Endothelial cell of umbilical vein (primary cell): ENCODE measurements around the gene ARSB. TPM values are rescaled to one million over a fixed set of nuclear protein-coding genes. Genes with fewer than 3 reads are reported as not detected.

Source experiments
- BruUV-seq: library from RNA; stranded (reverse); fragments of 400-500 nt; replicated peaks from 2 replicates; lab custom pipeline; 2021; lab: Mats Ljungman, UMichigan
- CTCF ChIA-PET: fragments of 300-600, 350-600 bp; sonication (Branson Sonifier 250); formaldehyde crosslinking; loops from one replicate; lab custom pipeline; 2021; ENCODE audit warnings: antibody characterized with exemption, inconsistent platforms; lab: Charles Lee
- POLR2A ChIA-PET: fragments of 300-600, 350-600 bp; sonication (Branson Sonifier 250); formaldehyde crosslinking; loops from one replicate; lab custom pipeline; 2021; ENCODE audit warnings: antibody characterized with exemption, inconsistent platforms; lab: Charles Lee
- DNase-seq: peaks from one replicate; pipeline ENCODE4 v3.0.0-alpha.2; 2011; ENCODE audit warnings: low read depth, low spot score
- FAIRE-seq: peaks from 2 replicates; lab custom pipeline; 2011; peaks lifted over from hg19 to GRCh38; lab: Jason Lieb, UNC
- H2AFZ ChIP-seq: 2 replicates; pipeline ENCODE4 v1.6.0; 2012; ENCODE audit warnings: low read depth, low read length, control low read depth, inconsistent platforms
- H3K27ac ChIP-seq: 2 replicates; pipeline ENCODE4 v1.5.1; 2011; ENCODE audit warnings: low read depth, mild to moderate bottlenecking, control low read depth, low read length, moderate library complexity; ENCODE audit not compliant: insufficient read depth
- H3K27me3 ChIP-seq, 2 experiments: 2 replicates each; pipeline versions ENCODE4 v1.6.0 to v1.6.1; 2011; ENCODE audit warnings: low read length in 2 of 2, mixed read lengths in 1 of 2; ENCODE audit not compliant: control insufficient read depth in 2 of 2, insufficient read depth in 2 of 2
- H3K36me3 ChIP-seq, 2 experiments: 2 replicates in 1 of 2; 3 replicates in 1 of 2; pipeline ENCODE4 v1.5.1; 2011; ENCODE audit warnings: low read length in 2 of 2, mild to moderate bottlenecking in 1 of 2, moderate library complexity in 1 of 2; ENCODE audit not compliant: control insufficient read depth in 2 of 2, insufficient read depth in 2 of 2; ENCODE audit errors: extremely low read depth in 1 of 2
- H3K4me1 ChIP-seq: 3 replicates; pipeline ENCODE4 v1.5.1; 2011; ENCODE audit warnings: mild to moderate bottlenecking, low read length; ENCODE audit not compliant: control insufficient read depth, insufficient read depth; ENCODE audit errors: extremely low read depth
- H3K4me2 ChIP-seq: 2 replicates; pipeline ENCODE4 v1.6.1; 2011; ENCODE audit warnings: low read length, control low read depth, mixed read lengths; ENCODE audit not compliant: insufficient read depth
- H3K4me3 ChIP-seq, 3 experiments: fragments of 200-600 bp in 1 of 3; sonication (generic), shearing (Covaris generic) in 1 of 3; replicated peaks in 1 of 3; 2 replicates each; pipeline ENCODE4 v1.5.1; 2011 to 2016; ENCODE audit warnings: control low read depth in 3 of 3, low read length in 3 of 3, mild to moderate bottlenecking in 2 of 3, inconsistent platforms in 1 of 3, low read depth in 1 of 3, moderate library complexity in 1 of 3; ENCODE audit not compliant: insufficient read depth in 1 of 3
- H3K79me2 ChIP-seq: 2 replicates; pipeline ENCODE4 v1.6.0; 2012; ENCODE audit warnings: low read length, inconsistent platforms; ENCODE audit not compliant: control insufficient read depth, insufficient read depth
- H3K9ac ChIP-seq: replicated peaks from 2 replicates; pipeline ENCODE3; 2011; ENCODE audit warnings: low read length, control low read depth; ENCODE audit not compliant: insufficient read depth; ENCODE audit errors: extremely low read depth
- H3K9me1 ChIP-seq: replicated peaks from 3 replicates; pipeline ENCODE4 v1.6.0; 2011; ENCODE audit warnings: mild to moderate bottlenecking, low read length; ENCODE audit not compliant: control insufficient read depth, insufficient read depth; ENCODE audit errors: extremely low read depth
- H3K9me3 ChIP-seq: replicated peaks from 2 replicates; pipeline ENCODE4 v1.5.1; 2012; ENCODE audit warnings: low read length, inconsistent platforms; ENCODE audit not compliant: control insufficient read depth, insufficient read depth
- H4K20me1 ChIP-seq: replicated peaks from 2 replicates; pipeline ENCODE3; 2011; ENCODE audit warnings: mild to moderate bottlenecking, low read length; ENCODE audit not compliant: control insufficient read depth, insufficient read depth; ENCODE audit errors: extremely low read depth
- EZH2 ChIP-seq: IDR thresholded peaks from 2 replicates; pipeline ENCODE4 v1.6.1; 2012; ENCODE audit warnings: borderline replicate concordance, low read depth, mild to moderate bottlenecking, moderate library complexity, low read length, inconsistent platforms; ENCODE audit not compliant: severe bottlenecking
- FOS ChIP-seq: IDR thresholded peaks from 2 replicates; pipeline ENCODE4 v1.6.1; 2011; ENCODE audit warnings: mild to moderate bottlenecking, low read length, moderate library complexity, borderline replicate concordance; ENCODE audit not compliant: insufficient read depth
- GATA2 ChIP-seq: IDR thresholded peaks from 2 replicates; pipeline ENCODE4 v1.7.0; 2011; ENCODE audit warnings: low read depth, mild to moderate bottlenecking, moderate library complexity, mixed read lengths, low read length; ENCODE audit not compliant: insufficient read length, insufficient read depth
- JUN ChIP-seq: IDR thresholded peaks from 2 replicates; pipeline ENCODE4 v1.6.1; 2011; ENCODE audit warnings: borderline replicate concordance, low read depth; ENCODE audit not compliant: insufficient read length, insufficient read depth
- MYC ChIP-seq: IDR thresholded peaks from one replicate; pipeline ENCODE4 v1.6.1; 2011; ENCODE audit warnings: mild to moderate bottlenecking, low read depth, low read length
- POLR2A ChIP-seq: IDR thresholded peaks from 2 replicates; pipeline ENCODE4 v1.6.1; 2012; ENCODE audit warnings: low read depth, mild to moderate bottlenecking, control low read depth, low read length
- POLR2AphosphoS5 ChIP-seq: IDR thresholded peaks from 2 replicates; pipeline ENCODE4 v1.6.1; 2012; ENCODE audit warnings: low read depth, mild to moderate bottlenecking, control low read depth, low read length, moderate library complexity; ENCODE audit not compliant: insufficient read depth
- dilution Hi-C: fragments of 300-500 bp; cut with MboI; formaldehyde crosslinking; loops from one replicate; pipeline ENCODE4 v1.15.0; 2019; ENCODE audit warnings: low sequenced_read_pairs; ENCODE audit not compliant: extremely low pct_ligation_motif_present
- intact Hi-C: fragments of 100-400 bp; cut with micrococcal nuclease; formaldehyde crosslinking; loops from one replicate; pipeline ENCODE4 v1.10.0; 2022
- polyA plus RNA-seq, 4 experiments: library from polyadenylated mRNA; depleted of rRNA in 3 of 4; stranded (reverse) in 3 of 4; unstranded in 1 of 4; fragments of >200 nt; gene quantifications; 2 replicates each; pipeline versions ENCODE4 v1.2.1 to v1.2.3, GENCODE V29; 2011 to 2012; ENCODE audit warnings: missing spikeins in 1 of 4
- total RNA-seq: library from RNA; stranded (reverse); gene quantifications from 2 replicates; pipeline ENCODE4 v1.2.3, GENCODE V29; 2021
- TF ChIP-seq, protein P1 (sequence below), 2 donors: IDR thresholded peaks; 1 replicate in 1 of 2; 2 replicates in 1 of 2; pipeline ENCODE4 v1.5.1; 2011; ENCODE audit warnings: low read length in 2 of 2, mild to moderate bottlenecking in 2 of 2, moderate library complexity in 2 of 2, control low read depth in 1 of 2, inconsistent platforms in 1 of 2, low read depth in 1 of 2; ENCODE audit not compliant: insufficient read depth in 1 of 2; ENCODE audit errors: extremely low read depth in 1 of 2
- TF ChIP-seq, protein P2 (sequence below): IDR thresholded peaks from 2 replicates; pipeline ENCODE4 v1.6.1; 2011; ENCODE audit not compliant: insufficient read depth, insufficient read length

ARSB gene
- total and polyA plus RNA-seq, 2 donors (not counting 3 experiments of a cell fraction or from before 2014, with no cell fraction given): 17.2 to 25.8 TPM

DNA sequence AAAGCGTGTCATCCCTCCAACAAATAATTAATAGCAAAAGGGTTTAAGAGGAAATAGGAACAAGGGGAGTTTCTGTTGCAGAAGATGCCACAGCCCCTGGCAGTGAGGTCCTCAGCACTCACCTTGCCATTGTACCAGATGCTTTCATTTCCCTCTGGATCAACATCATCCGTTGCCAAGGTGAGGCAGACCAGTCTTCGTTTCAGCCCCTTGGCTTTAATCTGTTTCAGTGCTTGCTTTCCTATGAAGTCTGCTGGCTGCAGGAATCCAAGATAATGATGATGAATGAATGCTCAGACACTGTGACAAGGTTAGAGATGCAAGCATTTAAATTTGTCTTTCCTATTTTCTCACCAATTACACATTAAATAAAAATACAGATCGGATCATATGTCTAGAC, 20.0 kb upstream of the ARSB start:
- no peak overlapping the region for H3K4me2 ChIP-seq
- no peak overlapping the region for H2AFZ ChIP-seq
- no peak overlapping the region for H3K27ac ChIP-seq
- dilution Hi-C loops: no loop called here
- no peak overlapping the region for H3K9ac ChIP-seq
- ChIA-PET CTCF (no interaction called here), POLR2A (no interaction called here)
- no peak overlapping the region for H3K4me3 ChIP-seq
- DNase-seq (no peak), FAIRE-seq (no peak)
- H3K79me2 ChIP-seq: no peaks in the 10 kb centered on the region
- peaks cover 19 to 22% of the 10 kb centered on the region in 2 experiments for H3K27me3 ChIP-seq
- no peaks in the 10 kb centered on the region for H3K4me1 ChIP-seq
- H3K36me3 ChIP-seq: no peaks in the 10 kb centered on the region
- intact Hi-C loops: no loop called here
- TF ChIP-seq, protein P1, sequence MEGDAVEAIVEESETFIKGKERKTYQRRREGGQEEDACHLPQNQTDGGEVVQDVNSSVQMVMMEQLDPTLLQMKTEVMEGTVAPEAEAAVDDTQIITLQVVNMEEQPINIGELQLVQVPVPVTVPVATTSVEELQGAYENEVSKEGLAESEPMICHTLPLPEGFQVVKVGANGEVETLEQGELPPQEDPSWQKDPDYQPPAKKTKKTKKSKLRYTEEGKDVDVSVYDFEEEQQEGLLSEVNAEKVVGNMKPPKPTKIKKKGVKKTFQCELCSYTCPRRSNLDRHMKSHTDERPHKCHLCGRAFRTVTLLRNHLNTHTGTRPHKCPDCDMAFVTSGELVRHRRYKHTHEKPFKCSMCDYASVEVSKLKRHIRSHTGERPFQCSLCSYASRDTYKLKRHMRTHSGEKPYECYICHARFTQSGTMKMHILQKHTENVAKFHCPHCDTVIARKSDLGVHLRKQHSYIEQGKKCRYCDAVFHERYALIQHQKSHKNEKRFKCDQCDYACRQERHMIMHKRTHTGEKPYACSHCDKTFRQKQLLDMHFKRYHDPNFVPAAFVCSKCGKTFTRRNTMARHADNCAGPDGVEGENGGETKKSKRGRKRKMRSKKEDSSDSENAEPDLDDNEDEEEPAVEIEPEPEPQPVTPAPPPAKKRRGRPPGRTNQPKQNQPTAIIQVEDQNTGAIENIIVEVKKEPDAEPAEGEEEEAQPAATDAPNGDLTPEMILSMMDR (IDR thresholded peaks at IDR 0.05; ENCODE audit: extremely low read depth in 1 of 2, insufficient read depth in 1 of 2, low read depth in 1 of 2, low read length in 2 of 2): no peak
- no peak for TF ChIP-seq MYC
- TF ChIP-seq JUN: no peak
- TF ChIP-seq POLR2AphosphoS5: no peak
- TF ChIP-seq, protein P2, sequence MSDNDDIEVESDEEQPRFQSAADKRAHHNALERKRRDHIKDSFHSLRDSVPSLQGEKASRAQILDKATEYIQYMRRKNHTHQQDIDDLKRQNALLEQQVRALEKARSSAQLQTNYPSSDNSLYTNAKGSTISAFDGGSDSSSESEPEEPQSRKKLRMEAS: no peak
- no peak for TF ChIP-seq POLR2A
- TF ChIP-seq GATA2: no peak
- TF ChIP-seq EZH2: no peak
- TF ChIP-seq FOS: no peak
- no peaks in the 10 kb centered on the region for H4K20me1 ChIP-seq
- no TSS peak for BruUV-seq
- no peaks in the 10 kb centered on the region for H3K9me3 ChIP-seq
- no peaks in the 10 kb centered on the region for H3K9me1 ChIP-seq
